Smooth muscle cell (in vitro differentiated cells): Measurements from ENCODE around the gene TCEANC. TPM values are rescaled to one million over a fixed set of nuclear protein-coding genes. Genes with fewer than 3 reads are reported as not detected.
A peak's percentile ranks its signal among the peaks of the same experiment; 100 is the strongest.

Source experiments
- DNase-seq: peaks from one replicate; lab custom pipeline; 2025; ENCODE audit not compliant: unreplicated experiment; lab: John Stamatoyannopoulos, UW
- H2AFZ ChIP-seq: fragments of 200-600 bp; sonication (generic); 2 replicates; pipeline ENCODE4 v1.6.0; 2016; ENCODE audit warnings: antibody characterized with exemption, low read depth, mild to moderate bottlenecking
- H3F3A ChIP-seq: fragments of 200-600 bp; sonication (generic); 2 replicates; pipeline ENCODE4 v1.6.0; 2017; ENCODE audit warnings: antibody characterized with exemption, low read depth
- H3K27ac ChIP-seq: fragments of 200-600 bp; sonication (generic); 2 replicates; pipeline ENCODE4 v1.5.1; 2016; ENCODE audit warnings: low read depth, mild to moderate bottlenecking
- H3K27me3 ChIP-seq: fragments of 200-600 bp; sonication (generic); 2 replicates; pipeline ENCODE4 v1.6.1; 2016; ENCODE audit warnings: low read depth, mild to moderate bottlenecking
- H3K36me3 ChIP-seq: fragments of 200-600 bp; sonication (generic); 2 replicates; pipeline ENCODE4 v1.5.1; 2016; ENCODE audit warnings: low read depth
- H3K4me1 ChIP-seq: fragments of 200-600 bp; sonication (generic); 2 replicates; pipeline ENCODE4 v1.5.1; 2016; ENCODE audit warnings: low read depth
- H3K4me2 ChIP-seq: fragments of 200-600 bp; sonication (generic); 2 replicates; pipeline ENCODE4 v1.6.0; 2016; ENCODE audit warnings: mild to moderate bottlenecking
- H3K4me3 ChIP-seq: fragments of 200-600 bp; sonication (generic); 2 replicates; pipeline ENCODE4 v1.5.1; 2016; ENCODE audit warnings: mild to moderate bottlenecking
- H3K79me2 ChIP-seq: fragments of 200-600 bp; sonication (generic); 2 replicates; pipeline ENCODE4 v1.6.0; 2016; ENCODE audit warnings: low read depth, mild to moderate bottlenecking
- H3K9ac ChIP-seq: fragments of 200-600 bp; sonication (generic); 2 replicates; pipeline ENCODE4 v1.6.0; 2016; ENCODE audit warnings: low read depth
- H3K9me3 ChIP-seq: fragments of 200-600 bp; sonication (generic); replicated peaks from 2 replicates; pipeline ENCODE4 v1.5.1; 2016; ENCODE audit warnings: low read depth
- H4K20me1 ChIP-seq: fragments of 200-600 bp; sonication (generic); 2 replicates; pipeline ENCODE4 v1.6.0; 2016; ENCODE audit warnings: low read depth
- CTCF ChIP-seq: fragments of 200-600 bp; sonication (generic); IDR thresholded peaks from 2 replicates; pipeline ENCODE4 v1.5.1; 2017; ENCODE audit warnings: borderline replicate concordance, mild to moderate bottlenecking, antibody characterized with exemption; ENCODE audit not compliant: insufficient read depth, poor library complexity, severe bottlenecking
- WGBS: methylation state at CpG from one replicate; pipeline ENCODE4 v1.1.7; 2016; ENCODE audit warnings: low lambda C conversion rate; 5-methylcytosine and 5-hydroxymethylcytosine counted together
- polyA plus RNA-seq: library from polyadenylated mRNA; unstranded; fragments of >200 nt; fragmentation: Nextera tagmentation; extraction: Ambion mirVana; gene quantifications from 2 replicates; pipeline ENCODE4 v1.2.1, GENCODE V29; 2016
- total RNA-seq: library from RNA; depleted of rRNA; stranded (reverse); fragments of >200 nt; gene quantifications from 2 replicates; pipeline ENCODE4 v1.2.3, GENCODE V29; 2014

TCEANC gene
- total and polyA plus RNA-seq, 2 experiments from 2014 or later: 1.2 to 2.6 TPM

- Histone ChIP-seq H3F3A (no peaks in the 10 kb centered on the region), H3K9ac (peak overlapping the region; percentile 96), H3K4me1 (peaks cover 9% of the 10 kb centered on the region), H3K4me3 (peak overlapping the region; percentile 67), H3K9me3 (peaks cover 3% of the 10 kb centered on the region), H3K27me3 (no peaks in the 10 kb centered on the region), H2AFZ (no peak overlapping the region), H3K4me2 (peak overlapping the region; percentile 86), H4K20me1 (peaks cover 48% of the 10 kb centered on the region), H3K36me3 (no peaks in the 10 kb centered on the region), H3K79me2 (peaks cover 63% of the 10 kb centered on the region), H3K27ac (peak overlapping the region; percentile 94)
- DNase-seq: no peak
- no peak for TF ChIP-seq CTCF
- WGBS: 59% methylated on average over 3 of the region's 3 CpGs
Measured at GRCh38 chrX:13690836-13691235, 37.9 kb downstream of the TCEANC start.

- no peak for TF ChIP-seq CTCF
- H3K9me3 ChIP-seq: peaks cover 3% of the 10 kb centered on the region
- no peaks in the 10 kb centered on the region for H3F3A ChIP-seq
- H3K27ac ChIP-seq: peak overlapping the region; percentile 61
- peaks cover 9% of the 10 kb centered on the region for H3K4me1 ChIP-seq
- no peak for DNase-seq
- H3K36me3 ChIP-seq: no peaks in the 10 kb centered on the region
- no peak overlapping the region for H2AFZ ChIP-seq
- no peak overlapping the region for H3K4me3 ChIP-seq
- no peak overlapping the region for H3K9ac ChIP-seq
- no peaks in the 10 kb centered on the region for H3K27me3 ChIP-seq
- 63% methylated on average over 7 of the region's 7 CpGs for WGBS
- H3K4me2 ChIP-seq: no peak overlapping the region
- peaks cover 59% of the 10 kb centered on the region for H4K20me1 ChIP-seq
- H3K79me2 ChIP-seq: peaks cover 74% of the 10 kb centered on the region
Measured at GRCh38 chrX:13691841-13692371, 39.0 kb downstream of the TCEANC start.

GRCh38 chrX:13692771-13693231 is 39.9 kb downstream of the TCEANC start:
- no peak for DNase-seq
- Histone ChIP-seq H3K79me2 (peaks cover 82% of the 10 kb centered on the region), H3K9ac (no peak overlapping the region), H4K20me1 (peaks cover 65% of the 10 kb centered on the region), H3K36me3 (no peaks in the 10 kb centered on the region), H3K9me3 (peaks cover 3% of the 10 kb centered on the region), H3F3A (no peaks in the 10 kb centered on the region), H3K27ac (peak overlapping the region; percentile 61), H3K4me3 (no peak overlapping the region), H2AFZ (no peak overlapping the region), H3K27me3 (no peaks in the 10 kb centered on the region), H3K4me2 (no peak overlapping the region), H3K4me1 (peaks cover 9% of the 10 kb centered on the region)
- no peak for TF ChIP-seq CTCF
- 73% methylated on average over 5 of the region's 5 CpGs for WGBS

GRCh38 chrX:13693341-13693961 is 40.5 kb downstream of the TCEANC start:
- DNase-seq: no peak
- no peaks in the 10 kb centered on the region for H3F3A ChIP-seq
- H2AFZ ChIP-seq: no peak overlapping the region
- H3K36me3 ChIP-seq: no peaks in the 10 kb centered on the region
- H3K27ac ChIP-seq: peak overlapping the region; percentile 61
- no peak overlapping the region for H3K9ac ChIP-seq
- TF ChIP-seq CTCF: no peak
- peaks cover 71% of the 10 kb centered on the region for H4K20me1 ChIP-seq
- WGBS: 44% methylated on average over 7 of the region's 7 CpGs
- H3K79me2 ChIP-seq: peaks cover 89% of the 10 kb centered on the region
- no peaks in the 10 kb centered on the region for H3K27me3 ChIP-seq
- H3K9me3 ChIP-seq: peaks cover 3% of the 10 kb centered on the region
- peak overlapping the region; percentile 53 for H3K4me2 ChIP-seq
- H3K4me3 ChIP-seq: no peak overlapping the region
- peaks cover 12% of the 10 kb centered on the region for H3K4me1 ChIP-seq
